ENCODE measurements around the gene PRAMEF17.
"Not testable (repeated sequence)": the region's sequence is repeated elsewhere in the genome, so short reads cannot be mapped to it uniquely, and the experiment has no call there.

PRAMEF17 gene

GRCh38 chr1:13389332-13389731 is at the start of gene PRAMEF17:
PRAMEF17 (plus strand) TSS chr1:13389632; CDS start chr1:13389658, 26 bp downstream.
- DNase-seq (ENCODE audit: low read depth in 2 of 2): not testable (repeated sequence)

DNA sequence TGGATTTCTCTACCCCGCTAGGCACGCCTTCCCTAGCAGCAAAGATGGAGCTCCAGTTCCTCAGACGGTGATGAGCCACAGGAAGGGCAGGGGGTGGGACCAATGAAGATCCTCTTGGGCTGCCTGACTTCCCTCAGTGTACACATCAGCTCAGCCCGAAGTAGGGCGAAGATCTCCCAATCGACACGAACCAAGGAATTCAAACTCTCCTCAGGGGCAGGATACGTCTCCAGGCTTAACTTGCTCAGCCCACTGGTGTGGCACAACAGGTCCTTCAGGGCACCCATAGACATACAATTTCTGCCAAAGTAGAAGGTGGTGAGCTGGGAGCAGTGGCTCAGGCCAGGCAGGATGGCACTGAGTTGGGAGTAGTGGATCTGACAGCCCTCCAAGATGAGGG is 46.9 kb upstream of the PRAMEF17 start:
- not testable (repeated sequence) for DNase-seq (ENCODE audit: low read depth in 2 of 2)

GRCh38 chr1:13347034-13347433 is 42.4 kb upstream of the PRAMEF17 start, which contains the start of gene PRAMEF14:
PRAMEF14 (minus strand) TSS chr1:13347134; CDS start chr1:13345314, 1,820 bp downstream.
- not testable (repeated sequence) for DNase-seq (ENCODE audit: low read depth in 2 of 2)

GRCh38 chr1:13353476-13353875 is 36.0 kb upstream of the PRAMEF17 start:
- DNase-seq (ENCODE audit: low read depth in 2 of 2): not testable (repeated sequence)

GRCh38 chr1:13354475-13354874 is 35.0 kb upstream of the PRAMEF17 start:
- not testable (repeated sequence) for DNase-seq (ENCODE audit: low read depth in 2 of 2)

DNA sequence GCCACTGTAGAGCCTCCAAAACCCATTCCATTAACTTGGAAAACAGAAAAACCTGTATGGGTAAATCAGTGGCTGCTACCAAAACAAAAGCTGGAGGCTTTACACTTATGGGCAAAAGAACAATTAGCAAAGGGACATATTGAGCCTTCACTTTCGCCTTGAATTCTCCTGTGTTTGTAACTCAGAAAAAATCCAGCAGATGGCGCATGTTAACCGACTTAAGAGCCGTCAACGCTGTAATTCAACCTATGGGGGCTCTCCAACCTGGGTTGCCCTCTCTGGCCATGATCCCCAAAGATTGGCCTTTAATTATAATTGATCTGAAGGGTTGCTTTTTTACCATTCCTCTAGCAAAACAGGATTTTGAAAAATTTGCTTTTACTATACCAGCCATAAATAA is 32.7 kb upstream of the PRAMEF17 start:
- not testable (repeated sequence) for DNase-seq (ENCODE audit: low read depth in 2 of 2)

DNA sequence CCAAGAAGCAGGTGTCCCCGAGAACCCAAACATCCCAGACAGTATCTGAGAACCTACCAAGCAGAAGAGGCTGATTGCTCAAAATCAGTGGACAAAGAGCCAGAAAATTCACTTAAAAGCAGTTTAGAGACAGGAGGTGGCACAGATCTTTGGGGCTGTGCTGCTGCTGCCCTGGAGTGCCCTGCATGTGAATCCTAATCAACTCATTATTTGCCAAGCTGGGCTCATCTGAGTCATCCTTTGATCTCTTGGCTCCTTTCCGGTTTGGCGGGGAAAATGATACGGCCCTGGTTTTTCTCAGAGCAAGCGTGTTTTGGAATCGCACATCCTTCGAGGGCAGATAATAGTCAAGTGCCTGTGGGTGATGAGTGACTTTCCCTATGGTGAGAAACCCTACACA is 27.1 kb upstream of the PRAMEF17 start:
- not testable (repeated sequence) for DNase-seq (ENCODE audit: low read depth in 2 of 2)

DNA sequence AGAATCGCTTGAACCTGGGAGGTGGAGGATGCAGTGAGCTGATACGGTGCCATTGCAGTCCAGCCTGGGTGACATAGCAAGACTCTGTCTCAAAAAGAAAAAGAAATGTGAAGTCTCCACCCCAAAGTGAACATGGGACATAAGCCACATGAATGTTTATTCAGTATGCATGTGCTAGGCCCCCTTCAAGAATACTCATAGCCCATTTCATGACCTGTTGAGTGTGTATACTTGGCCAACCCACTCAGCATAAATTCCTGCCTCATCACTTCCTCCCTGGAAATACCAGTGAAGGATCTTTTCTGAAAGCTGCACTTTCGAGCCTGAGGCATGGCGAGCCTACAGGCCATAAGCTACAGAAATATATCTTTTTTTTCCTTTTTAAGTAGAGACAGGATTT is 24.5 kb upstream of the PRAMEF17 start:
- not testable (repeated sequence) for DNase-seq (ENCODE audit: low read depth in 2 of 2)

DNA sequence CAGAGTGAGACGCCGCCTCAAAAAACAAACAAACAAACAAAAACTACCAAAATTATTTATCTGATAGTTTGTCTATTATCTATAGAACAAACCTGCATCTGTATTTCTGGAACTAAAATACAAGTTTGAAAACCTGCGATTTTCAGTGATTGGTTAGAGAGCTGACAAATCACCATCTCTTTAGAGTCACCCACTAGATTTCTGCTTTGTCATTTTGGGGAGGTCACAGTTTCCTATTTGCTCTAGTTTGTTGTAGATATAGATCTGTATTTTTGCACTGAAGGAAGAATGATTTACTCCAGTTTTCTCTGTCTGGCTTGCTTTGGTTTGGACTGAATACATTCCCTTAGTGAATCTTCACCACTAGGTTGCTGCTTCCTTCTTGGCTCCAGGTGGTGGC is 22.9 kb upstream of the PRAMEF17 start:
- DNase-seq (ENCODE audit: low read depth in 2 of 2): not testable (repeated sequence)

DNA sequence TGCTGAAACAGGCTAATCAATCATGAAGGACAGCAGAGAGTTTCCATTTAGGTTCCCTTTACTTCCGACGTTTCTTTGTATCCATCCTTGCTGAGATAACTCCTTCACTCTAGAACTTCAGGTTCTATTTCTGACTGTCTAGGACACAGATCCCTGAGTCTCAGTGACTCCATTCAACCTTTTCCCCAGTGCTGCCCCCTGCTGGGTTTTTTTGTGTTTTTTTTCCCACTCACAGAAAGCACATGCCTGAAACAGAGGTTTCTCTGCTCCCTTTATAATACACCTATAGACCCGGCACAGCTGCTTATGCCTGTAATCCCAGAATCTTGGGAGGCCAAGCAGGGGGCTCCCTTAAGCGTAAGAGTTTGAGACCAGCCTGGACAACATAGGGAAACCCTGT is 20.9 kb upstream of the PRAMEF17 start:
- not testable (repeated sequence) for DNase-seq (ENCODE audit: low read depth in 2 of 2)

DNA sequence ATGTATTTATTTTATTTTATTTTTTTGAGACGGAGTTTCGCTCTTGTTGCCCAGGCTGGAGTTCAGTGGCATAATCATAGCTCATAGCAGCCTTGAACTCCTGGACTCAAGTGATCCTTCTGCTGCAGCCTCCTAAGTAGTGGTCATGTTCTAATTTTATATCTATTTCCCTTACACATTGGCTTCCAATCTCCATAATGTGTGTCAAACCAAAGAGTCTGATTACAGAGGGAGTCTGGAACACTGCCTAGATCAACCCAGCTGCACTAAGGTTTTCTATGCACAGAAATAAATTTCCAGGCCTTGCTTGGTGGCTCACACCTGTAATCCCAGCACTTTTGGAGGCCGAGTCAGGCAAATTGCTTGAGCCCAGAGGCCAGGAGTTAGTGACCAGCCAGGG is 10.4 kb upstream of the PRAMEF17 start:
- DNase-seq (ENCODE audit: low read depth in 2 of 2): not testable (repeated sequence)

DNA sequence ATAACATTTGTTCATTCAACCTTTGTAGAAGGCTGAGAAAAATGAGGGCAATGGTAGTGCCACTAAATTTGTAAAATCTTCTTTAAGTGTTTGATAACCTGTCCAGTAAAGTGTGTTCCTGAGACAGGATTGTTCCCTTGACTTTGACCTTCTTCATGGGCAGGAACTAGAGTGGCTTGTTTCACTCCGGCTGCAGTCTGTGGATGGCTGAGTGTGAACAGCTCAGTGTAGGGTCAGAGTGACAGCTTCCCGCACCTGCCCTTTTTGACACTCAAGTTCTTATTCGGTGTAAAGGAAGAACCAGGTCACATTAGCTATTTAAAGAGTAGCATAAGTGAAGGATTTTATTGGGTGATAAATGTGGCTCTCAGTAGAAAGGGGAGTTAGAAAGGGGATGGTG is 9.1 kb upstream of the PRAMEF17 start:
- DNase-seq (ENCODE audit: low read depth in 2 of 2): not testable (repeated sequence)

DNA sequence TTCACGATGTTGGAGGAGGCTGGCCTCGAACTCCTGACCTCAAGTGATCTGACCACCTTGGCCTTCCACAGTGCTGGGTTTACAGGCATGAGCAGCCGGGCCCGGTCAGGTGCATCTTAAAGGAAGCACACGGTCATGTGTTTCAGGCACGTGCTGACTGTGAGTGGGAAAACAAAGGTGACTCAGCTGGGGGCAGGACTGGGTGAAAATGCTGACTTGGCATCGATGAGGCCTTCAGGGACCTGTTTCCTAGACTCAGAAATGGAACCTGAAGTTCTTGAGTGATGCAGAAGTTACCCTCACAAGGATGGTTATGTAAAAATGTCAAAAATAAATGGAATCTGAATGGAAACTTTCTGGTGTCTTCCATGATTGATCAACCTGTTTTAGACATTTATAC is 3.6 kb downstream of the PRAMEF17 start:
- DNase-seq (ENCODE audit: low read depth in 2 of 2): not testable (repeated sequence)

GRCh38 chr1:13394761-13395160 is 5.3 kb downstream of the PRAMEF17 start:
- not testable (repeated sequence) for DNase-seq (ENCODE audit: low read depth in 2 of 2)

DNA sequence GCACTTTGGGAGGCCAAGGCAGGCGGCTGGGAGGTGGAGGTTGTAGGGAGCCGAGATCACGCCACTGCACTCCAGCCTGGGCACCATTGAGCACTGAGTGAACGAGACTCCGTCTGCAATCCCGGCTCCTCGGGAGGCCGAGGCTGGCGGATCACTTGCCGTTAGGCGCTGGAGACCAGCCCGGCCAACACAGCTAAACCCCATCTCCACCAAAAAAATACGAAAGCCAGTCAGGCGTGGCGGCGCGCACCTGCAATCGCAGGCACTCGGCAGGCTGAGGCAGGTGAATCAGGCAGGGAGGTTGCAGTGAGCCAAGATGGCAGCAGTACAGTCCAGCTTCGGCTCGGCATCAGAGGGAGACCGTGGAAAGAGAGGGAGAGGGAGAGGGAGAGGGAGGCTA is 5.9 kb downstream of the PRAMEF17 start:
- not testable (repeated sequence) for DNase-seq (ENCODE audit: low read depth in 2 of 2)

DNA sequence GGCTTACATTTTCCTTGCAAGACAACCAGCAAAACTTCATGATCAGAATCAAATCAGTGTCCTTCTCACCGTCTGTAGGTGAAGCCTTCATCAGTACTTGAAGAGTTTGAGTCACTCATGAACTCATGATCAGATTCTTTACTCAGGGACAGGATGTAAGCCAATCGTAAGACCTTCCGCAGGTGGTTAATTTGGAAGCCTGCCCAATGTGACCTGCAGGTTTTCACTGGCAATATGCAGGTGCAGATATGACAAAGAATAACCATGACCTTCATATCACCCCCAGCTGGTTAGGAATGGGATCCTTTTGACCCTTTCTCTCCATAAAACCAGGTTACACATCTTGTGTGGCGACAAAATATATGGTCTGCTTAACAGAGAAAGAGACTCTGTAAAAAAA is 18.4 kb downstream of the PRAMEF17 start:
- no peak for DNase-seq (ENCODE audit: low read depth in 2 of 2)

GRCh38 chr1:13410150-13410549 is 20.7 kb downstream of the PRAMEF17 start, which contains the start of gene PRAMEF20:
PRAMEF20 (plus strand) TSS chr1:13410450; CDS start chr1:13416355, 5,905 bp downstream.
- DNase-seq (ENCODE audit: low read depth in 2 of 2): not testable (repeated sequence)

DNA sequence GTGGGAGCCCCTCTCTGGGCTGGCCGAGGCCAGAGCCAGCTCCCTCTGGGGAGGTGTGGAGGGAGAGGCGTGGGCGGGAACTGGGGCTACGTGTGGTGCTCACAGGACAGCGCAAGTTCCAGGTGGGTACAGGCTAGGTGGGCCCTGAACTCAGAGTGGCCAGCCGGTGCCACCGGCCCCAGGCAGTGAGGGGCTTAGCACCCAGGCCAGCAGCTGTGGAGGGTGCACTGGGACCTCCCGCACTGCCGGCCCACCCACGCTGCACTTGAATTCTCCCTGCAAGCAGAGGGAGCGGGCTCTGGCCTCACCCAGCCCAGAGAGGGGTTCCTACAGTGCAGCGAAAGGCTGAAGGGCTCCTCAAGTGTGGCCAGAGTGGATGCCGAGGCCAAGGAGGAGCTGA is 41.1 kb downstream of the PRAMEF17 start:
- DNase-seq (ENCODE audit: low read depth in 2 of 2): no peak

DNA sequence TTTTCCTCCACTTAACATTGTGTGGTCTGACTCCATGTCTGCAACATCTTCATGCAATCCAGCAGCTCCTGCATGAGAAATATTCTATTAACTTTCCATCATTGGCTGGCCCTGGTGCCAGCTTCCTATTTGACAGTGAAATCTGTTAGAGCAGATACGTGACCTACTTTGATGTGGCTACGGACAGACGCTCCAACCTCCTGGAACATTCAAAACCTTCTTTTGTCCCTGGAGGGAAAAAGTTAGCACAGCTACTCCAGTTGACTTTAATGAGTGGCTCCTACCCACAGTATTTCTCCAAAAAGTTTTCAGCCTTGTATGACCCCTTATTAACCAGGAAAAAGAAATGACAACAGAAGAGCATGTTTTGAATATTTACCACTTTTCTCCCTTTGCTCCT is 42.8 kb downstream of the PRAMEF17 start:
- no peak for DNase-seq (ENCODE audit: low read depth in 2 of 2)

DNA sequence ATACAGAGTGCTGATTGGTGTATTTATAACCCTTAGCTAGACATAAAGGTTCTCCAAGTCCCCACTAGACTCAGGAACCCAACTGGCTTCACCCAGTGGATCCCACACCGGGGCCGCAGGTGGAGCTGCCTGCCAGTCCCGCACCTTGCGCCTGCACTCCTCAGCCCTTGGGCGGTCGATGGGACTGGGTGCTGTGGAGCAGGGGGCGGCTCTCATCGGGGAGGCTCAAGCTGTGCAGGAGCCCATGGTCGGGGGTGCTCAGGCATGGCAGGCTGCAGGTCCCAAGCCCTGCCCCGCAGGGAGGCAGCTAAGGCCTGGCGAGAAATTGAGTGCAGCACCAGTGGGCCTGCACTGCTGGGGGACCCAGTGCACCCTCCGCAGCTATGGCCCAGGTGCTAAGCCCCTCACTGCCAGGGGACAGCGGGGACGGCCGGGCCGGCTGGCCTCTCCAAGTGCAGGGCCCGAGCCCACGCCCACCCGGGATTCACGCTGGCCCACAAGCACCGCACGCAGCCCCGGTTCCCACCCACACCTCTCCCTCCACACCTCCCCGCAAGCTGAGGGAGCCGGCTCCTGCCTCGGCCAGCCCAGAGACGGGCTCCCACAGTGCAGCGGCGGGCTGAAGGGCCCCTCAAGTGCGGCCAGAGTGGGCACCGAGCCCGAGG is 44.4 kb downstream of the PRAMEF17 start:
- DNase-seq (ENCODE audit: low read depth in 2 of 2): not testable (repeated sequence)

DNA sequence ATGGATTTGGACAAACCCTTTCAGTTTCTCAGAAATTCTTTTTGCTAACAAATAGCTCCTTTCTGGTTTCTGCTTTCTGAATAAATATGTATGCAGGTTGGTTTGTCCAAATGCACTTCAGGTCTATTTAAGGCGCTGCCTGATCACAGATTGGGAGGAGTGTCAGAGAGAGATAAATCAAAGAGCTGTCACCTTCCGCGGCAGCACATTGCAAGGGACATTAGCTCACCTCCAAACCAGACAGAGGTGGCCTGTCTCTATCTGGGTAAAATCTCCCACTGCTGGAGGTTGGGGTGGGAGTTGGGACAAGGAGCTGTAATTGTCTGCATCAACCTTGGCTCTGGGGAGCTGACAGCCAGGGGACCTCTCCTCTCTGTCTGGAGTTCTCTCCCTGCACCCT is 46.0 kb downstream of the PRAMEF17 start:
- DNase-seq (ENCODE audit: low read depth in 2 of 2): no peak

- not testable (repeated sequence) for DNase-seq (ENCODE audit: low read depth in 2 of 2)
Measured at GRCh38 chr1:13439104-13439783, 49.8 kb downstream of the PRAMEF17 start.

All from stimulated activated CD8-positive, alpha-beta memory T cell treated with anti-CD3 and anti-CD28 coated beads, Interleukin-2, amount 100 ng/mL, for 1 hour (primary cell).